Small intestine (tissue), 4 donors: ENCODE measurements around the gene PIN1. TPM values are rescaled to one million over a fixed set of nuclear protein-coding genes. Genes with fewer than 3 reads are reported as not detected.

ENCODE experiments used
- polyA plus RNA-seq, 4 donors: library from polyadenylated mRNA; stranded (reverse) in 3 of 4; unstranded in 1 of 4; fragments of 200-250 nt in 3 of 4; fragments of 120-200 nt in 1 of 4; gene quantifications; one replicate each; pipeline versions ENCODE4 v1.2.1 to v1.2.3, GENCODE V29; 2013
- donor health status: healthy with polysubstance abuse.
- donor health status: Bipolar disorder and iron deficiency.
- donor health status: healthy.

PIN1 gene
- polyA plus RNA-seq, 4 donors, result 42.5 to 109 (median 82.5) TPM

Other genes with a start within 250 kb of the PIN1 start
- gene ZNF561, start 214.1 kb upstream of the PIN1 start, polyA plus RNA-seq, result 10 to 100 TPM; 18.6 to 37.7 (median 22.2) TPM
- gene ZNF562, start 160.2 kb upstream of the PIN1 start, polyA plus RNA-seq, result 10 to 100 TPM in 1 of 4 donors, 1 to 10 TPM in 3; 2.4 to 15.3 (median 7.4) TPM
- gene ZNF846, start 66.6 kb upstream of the PIN1 start, polyA plus RNA-seq, result 10 to 100 TPM in 1 of 4 donors, 1 to 10 TPM in 3; 2.2 to 16.7 (median 2.8) TPM
- 10 to 100 TPM; 17.1 to 39.4 (median 31.7) TPM for gene FBXL12, start 16.2 kb upstream of the PIN1 start, polyA plus RNA-seq
- 1,000 to 10,000 TPM in 1 of 4 donors, 100 to 1,000 TPM in 3; 282 to 1,357 (median 757) TPM for gene UBL5, start 7.4 kb upstream of the PIN1 start, polyA plus RNA-seq
- 1 to 10 TPM in 2 of 4 donors, under 1 TPM in 2; 0.45 to 8.4 (median 1.9) TPM for gene OLFM2, start 101.2 kb downstream of the PIN1 start, polyA plus RNA-seq
- 1 to 10 TPM in 2 of 4 donors, under 1 TPM in 2; 0.54 to 6.1 (median 1.5) TPM for gene COL5A3, start 175.2 kb downstream of the PIN1 start, polyA plus RNA-seq
- not detected for gene RDH8, start 178.2 kb downstream of the PIN1 start, polyA plus RNA-seq